GM18951 (cell line): Measurements from ENCODE around the gene HOXB6.

Experiments
- POLR2A ChIP-seq: IDR thresholded peaks from 4 replicates; pipeline ENCODE4 v1.6.1; 2011; ENCODE audit warnings: mild to moderate bottlenecking; ENCODE audit not compliant: insufficient read length, insufficient read depth; ENCODE audit errors: extremely low read depth
- in situ Hi-C: fragments of 300-500 bp; cut with MboI; formaldehyde crosslinking; loops from one replicate; pipeline ENCODE4 v1.12.0; 2022; ENCODE audit warnings: low sequenced_read_pairs, mixed read lengths, inconsistent platforms; ENCODE audit not compliant: unreplicated experiment

HOXB6 gene

DNA sequence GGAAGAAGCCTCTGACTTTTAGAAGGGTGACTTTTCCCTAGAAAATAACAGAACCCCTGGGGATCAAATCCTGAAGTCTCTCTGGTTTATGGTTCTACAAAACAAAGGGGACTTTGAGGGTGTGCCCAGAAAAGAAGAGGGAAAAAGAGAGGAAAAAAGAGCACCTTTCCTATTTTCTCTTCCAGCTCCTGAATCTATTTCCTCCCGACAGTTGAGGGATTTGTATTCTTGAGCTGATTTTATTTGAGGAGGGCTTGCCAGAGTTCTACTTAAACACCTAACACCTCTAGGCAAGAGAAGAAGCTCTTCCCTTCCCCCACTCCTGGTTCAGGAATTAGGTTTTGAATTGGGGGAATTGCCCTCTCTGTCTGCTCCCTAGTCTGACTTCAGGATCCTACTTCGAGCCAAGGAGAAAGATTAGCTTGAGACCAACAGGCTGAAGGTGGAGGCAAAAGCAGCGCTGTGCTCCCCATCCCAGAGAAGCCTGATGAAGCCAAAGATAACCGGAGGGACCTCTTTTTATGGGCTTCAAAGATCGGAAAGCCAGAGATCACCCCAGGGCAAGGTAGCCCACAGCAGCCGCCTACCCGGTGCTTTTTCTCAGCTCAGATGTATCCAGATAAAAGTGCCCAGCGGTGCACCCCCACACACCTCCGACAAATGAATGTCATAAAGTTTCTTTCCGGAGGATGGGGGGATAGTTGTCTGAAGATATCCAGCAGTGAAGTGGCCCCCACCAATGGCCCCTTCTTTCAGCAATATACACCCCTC is 15.5 kb downstream of the HOXB6 start:
- no peak for TF ChIP-seq POLR2A
- in situ Hi-C loops: no loop called here

DNA sequence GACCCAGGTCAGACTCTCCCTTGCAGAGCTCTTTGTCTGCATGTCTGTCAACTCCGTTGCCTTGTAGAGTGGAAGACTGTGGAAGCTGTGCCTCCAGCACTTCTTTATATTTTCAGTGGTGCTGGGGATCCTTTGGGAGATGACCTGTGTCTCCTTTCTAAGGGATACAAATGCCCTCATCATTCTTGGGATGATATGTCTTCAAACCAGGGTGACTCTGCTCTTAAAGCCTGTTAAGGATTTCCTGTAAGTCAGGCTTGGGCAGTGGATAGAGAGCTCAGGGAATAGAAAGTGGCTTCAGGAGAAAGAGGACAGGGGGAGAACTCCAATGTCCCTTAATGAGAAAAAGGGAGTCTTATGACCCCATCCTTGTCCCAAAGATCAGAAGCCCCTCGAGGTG is 16.3 kb downstream of the HOXB6 start:
- TF ChIP-seq POLR2A: no peak
- in situ Hi-C loops: no loop called here

DNA sequence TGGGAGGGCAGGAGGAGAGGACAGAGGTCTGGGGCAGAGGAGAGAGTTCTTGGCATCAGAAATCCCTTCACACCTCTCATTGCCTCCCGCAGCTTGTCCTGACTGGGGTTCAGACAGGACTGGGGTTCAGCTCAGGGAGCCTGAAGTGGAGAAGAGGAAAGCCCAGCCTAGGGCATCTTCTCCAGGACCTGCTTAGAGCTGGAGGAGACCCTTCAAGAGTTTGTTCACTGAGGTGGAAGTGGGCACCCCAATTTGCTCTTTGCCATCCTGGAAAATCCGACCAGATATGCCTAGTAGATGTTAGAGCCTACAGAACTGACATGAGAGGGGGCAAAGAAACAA is 16.7 kb downstream of the HOXB6 start:
- no peak for TF ChIP-seq POLR2A
- in situ Hi-C loops: no loop called here

DNA sequence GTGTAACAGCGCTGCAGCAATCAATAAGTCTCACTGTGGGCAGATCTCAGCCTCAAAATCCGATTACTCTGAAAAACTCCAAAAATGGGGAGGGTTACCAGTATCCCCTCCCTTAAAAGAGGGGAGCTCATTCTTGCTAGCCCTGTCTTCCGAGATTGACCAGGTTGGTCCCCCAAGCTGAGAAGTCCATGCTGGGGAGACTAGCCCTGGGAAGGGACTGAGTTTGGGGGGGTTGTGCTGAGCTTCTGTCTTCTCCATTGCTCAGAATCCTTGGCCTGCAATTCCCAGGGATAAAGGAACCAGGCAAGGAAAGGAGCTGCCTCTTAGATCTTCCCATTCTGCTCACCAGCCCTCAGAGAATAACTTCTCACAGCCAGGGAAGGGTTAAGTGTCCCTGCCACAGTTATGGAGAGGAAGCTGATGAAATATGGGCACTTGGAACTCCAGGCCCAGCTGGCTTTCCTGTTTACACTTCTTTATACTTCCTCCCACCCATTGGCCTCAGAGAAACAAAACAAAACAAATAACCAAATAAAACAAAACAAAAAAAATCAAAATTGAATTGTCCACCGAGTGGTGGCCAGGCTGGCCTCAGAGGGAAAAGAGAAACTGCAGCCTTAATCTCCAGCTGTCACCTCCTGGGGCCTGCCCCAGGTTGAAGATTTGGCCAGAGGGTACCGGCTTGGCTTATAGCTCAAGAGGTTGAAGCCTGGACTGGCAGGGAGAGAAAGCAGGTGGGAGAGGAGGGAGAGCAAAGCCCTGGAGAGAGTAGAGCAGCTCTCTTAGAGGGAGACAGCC is 17.3 kb downstream of the HOXB6 start:
- TF ChIP-seq POLR2A: no peak
- in situ Hi-C loops: no loop called here

DNA sequence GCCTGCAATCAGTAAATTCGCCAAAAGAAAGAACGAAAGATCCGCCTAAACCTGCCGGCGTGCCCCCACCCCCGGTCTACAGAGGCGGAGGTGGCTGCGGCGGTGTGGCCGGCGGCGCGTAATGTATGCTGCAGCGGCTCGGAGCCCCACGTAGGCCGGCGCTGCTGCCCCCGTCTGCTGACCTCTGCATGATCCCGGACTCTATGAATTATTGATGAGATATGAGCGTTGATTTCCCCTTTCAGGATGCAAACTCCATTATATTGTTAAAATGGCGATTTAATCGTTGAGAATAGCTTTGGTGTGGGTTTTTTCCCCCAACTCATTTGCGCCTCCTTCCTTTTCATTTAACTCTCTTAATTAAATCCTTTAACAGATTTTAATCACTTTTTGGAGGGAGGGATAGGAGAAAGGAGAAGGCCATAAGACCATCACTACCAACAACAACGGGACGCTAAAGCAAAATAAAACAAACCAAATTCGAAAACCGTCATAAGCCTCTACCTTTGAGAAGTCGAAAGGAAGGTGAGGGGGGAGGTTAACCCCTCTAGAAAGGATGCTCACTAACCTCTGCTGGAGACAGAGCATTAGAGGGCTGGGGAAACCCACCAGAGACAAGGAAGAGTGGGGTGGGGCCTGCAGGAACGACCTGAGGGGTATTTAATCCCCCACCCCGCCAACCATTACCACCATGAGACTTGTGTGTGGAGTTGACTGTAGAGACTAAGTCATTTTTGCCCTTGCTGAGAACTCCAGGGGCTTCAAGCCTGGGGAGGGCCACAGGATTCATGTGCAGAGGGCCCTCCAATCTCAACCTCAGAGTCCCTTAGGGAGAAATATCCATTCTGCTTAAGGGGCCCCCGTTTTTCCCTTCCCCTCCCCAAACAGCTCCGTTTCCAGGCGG is 18.2 kb downstream of the HOXB6 start:
- in situ Hi-C loops: no loop called here
- TF ChIP-seq POLR2A: peak; percentile 25

DNA sequence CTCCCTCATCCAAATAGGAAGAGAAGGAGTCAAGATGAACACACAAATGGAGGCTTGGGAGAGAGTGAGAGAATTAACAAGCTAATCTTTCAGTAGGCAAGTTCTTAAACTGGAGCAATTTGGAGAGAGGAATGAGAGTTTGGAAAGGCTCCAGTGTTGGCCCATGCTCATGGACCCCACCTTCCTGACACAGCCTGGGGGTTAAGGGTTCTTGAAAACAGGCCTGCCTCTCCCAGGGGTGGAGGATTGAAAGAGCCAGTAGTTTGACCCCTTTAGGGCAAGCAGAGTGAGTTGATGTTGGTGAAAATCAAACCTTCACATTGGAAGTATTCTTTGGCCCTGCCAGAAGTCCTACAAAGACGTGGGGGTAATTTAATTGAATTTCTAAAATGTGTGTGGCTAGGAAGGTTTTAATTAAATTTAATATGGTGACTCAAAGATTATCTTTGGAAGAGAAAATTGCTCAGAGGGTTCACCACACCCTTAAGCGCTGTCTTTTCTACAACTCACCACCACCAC is 20.5 kb downstream of the HOXB6 start:
- in situ Hi-C loops: no loop called here
- TF ChIP-seq POLR2A: no peak

DNA sequence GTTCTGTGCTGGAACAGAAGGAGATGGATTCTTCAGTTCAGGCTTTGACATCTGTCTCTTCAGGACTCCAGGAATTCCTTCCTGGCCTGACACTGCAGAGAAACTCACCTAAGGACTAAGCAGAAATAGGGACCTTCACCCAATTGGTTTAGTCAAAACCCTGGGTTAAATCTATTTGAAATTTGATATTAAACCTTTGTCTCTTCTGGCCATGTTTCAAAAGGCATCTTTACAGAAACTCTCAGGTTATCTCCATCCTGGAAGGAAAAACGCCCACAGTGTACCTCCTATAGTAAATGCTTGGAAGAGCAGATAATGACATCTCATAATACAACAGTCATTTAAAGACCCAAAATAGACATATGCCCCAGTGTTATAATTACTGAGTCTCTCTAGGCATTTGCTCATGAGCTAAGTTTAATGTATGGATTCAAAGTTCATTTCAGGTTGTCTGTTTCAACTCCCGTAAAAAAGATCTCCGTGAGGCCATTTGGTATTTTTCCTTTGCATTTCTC is 21.0 kb downstream of the HOXB6 start:
- no peak for TF ChIP-seq POLR2A
- in situ Hi-C loops: no loop called here

DNA sequence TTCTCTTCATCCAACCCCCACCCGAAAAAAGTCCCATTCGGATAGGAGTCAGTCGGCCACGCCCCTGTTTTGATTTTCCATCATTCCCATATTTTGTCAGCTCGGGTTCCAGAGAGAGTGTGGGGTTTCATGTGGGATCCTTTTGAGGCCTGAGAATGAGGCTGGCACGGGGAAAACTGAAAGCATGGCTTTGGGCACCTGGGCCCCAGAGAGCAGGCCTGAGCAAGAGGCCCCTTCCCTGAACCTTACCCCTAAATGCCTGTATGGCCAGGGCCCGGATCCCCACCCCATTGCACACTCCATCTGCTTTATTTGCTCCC is 22.1 kb downstream of the HOXB6 start:
- in situ Hi-C loops: no loop called here
- TF ChIP-seq POLR2A: no peak

DNA sequence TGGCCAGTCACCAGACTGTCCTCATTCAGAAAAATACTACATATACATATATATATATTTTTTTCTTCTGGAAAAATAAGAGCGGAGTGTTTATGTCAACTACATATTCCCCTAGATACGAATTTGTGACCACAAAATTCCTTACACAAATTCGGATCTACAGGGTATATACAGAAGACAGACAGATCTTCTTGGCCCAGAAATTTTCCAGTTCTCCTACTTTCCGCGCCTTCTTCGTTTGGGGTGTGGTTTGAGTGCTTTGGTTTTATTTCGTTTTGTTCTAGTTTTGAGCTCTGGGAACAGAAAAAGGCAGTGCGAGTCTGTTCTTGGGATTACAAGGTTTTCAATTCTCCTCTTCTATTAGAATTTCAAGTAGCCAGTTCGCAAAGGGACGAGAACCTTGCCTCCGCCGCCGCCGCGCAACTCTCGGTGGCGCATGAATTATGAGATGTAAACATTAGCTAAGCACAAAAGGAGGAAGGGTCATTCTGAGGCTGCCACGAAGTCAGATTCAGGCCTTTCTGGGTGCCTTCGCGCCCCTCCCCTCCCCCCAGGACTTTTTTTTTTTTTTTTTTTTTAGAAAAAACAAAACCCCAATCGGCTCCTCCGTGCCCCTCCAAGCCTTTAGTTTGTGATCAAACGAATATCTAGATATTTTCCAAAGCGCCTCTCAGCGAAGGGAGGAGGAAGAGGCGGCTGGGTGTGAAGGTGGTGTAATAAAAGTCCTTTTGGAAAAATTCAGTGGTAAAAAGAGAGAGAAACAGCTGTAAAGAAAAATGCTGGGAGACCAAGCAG is 24.8 kb downstream of the HOXB6 start:
- peak; percentile 29 for TF ChIP-seq POLR2A
- in situ Hi-C loops: no loop called here

DNA sequence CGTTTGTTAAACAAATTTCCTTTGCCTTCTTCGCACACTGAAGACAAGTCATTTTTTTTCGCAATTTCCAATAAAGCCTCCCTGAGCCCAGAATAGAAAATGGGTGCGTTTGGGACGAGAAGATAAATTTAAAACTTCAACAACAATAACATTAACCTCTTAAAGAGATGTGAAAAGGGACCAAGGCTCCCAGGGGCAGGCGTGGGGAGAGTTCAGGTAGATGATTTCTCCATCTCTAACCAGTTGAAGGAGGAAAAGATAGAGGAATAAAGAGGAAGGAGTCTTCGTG is 25.4 kb downstream of the HOXB6 start:
- in situ Hi-C loops: no loop called here
- no peak for TF ChIP-seq POLR2A

DNA sequence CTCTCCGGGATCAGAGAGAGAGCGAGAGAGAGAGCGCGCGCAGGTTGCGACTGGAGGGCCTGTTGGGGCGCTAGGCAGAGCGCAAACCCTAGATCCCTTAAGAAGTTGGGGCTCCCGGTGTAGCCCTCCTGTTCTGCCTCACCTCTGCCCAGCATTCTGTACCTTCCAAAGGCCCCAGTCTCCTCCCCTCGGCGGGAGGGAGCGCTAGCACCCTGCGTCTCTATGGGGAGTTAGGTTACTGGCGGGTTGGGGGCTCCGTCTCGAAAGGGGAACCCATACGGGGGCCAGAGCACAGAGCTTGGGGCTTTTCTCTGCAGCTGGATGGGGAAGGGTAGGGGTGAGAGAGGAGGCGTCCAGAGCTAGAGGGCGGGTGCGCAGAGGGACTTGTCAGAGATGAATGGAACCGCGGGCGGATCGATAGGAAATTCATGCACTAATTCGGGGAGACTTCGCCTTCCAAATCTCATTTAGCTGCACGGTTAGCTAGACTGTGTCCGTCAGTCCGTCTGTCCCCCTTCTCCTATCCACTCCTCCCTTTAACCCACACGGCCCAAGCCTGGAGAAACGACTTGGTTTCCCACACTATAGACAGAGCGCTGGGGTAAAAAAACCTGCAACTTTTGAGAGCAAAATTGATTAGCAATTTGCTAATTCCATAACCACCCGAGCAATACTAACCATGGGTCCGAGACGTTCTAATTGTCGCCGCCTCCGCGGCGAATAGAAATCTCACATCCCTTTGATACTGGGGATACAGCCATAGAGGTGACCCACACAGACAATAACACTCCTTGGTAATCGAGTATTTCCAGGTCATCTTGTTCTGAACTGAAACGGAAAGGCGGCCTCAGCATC is 25.9 kb downstream of the HOXB6 start:
- in situ Hi-C loops: no loop called here

More for the DNA sequence above, 25.9 kb downstream of the HOXB6 start:
- TF ChIP-seq POLR2A: peak; percentile 71
